HEK293 (cell line): ENCODE measurements around the gene PLCD4.

Source experiments
- GLI2 ChIP-seq: fragments of 450-650 bp; formaldehyde crosslinking; IDR thresholded peaks from 2 replicates; pipeline ENCODE4; 2017; ENCODE audit warnings: missing biosample characterization, missing genetic modification characterization, low read depth, borderline replicate concordance
- GLI4 ChIP-seq: fragments of 450-650 bp; formaldehyde crosslinking; IDR thresholded peaks from 2 replicates; pipeline ENCODE4 v1.5.1; 2016; ENCODE audit warnings: missing biosample characterization, missing genetic modification characterization
- KLF16 ChIP-seq: fragments of 450-650 bp; formaldehyde crosslinking; IDR thresholded peaks from 2 replicates; pipeline ENCODE4 v1.5.1; 2017; ENCODE audit warnings: missing biosample characterization, missing genetic modification characterization
- MZF1 ChIP-seq: fragments of 450-650 bp; formaldehyde crosslinking; IDR thresholded peaks from 2 replicates; pipeline ENCODE4 v1.5.1; 2017; ENCODE audit warnings: missing biosample characterization, missing genetic modification characterization, borderline replicate concordance
- OSR2 ChIP-seq: fragments of 450-650 bp; formaldehyde crosslinking; IDR thresholded peaks from 2 replicates; pipeline ENCODE4 v1.5.1; 2016; ENCODE audit warnings: missing biosample characterization, missing genetic modification characterization
- PRDM1 ChIP-seq: fragments of 450-650 bp; formaldehyde crosslinking; IDR thresholded peaks from 2 replicates; pipeline ENCODE4; 2016; ENCODE audit warnings: missing biosample characterization, missing genetic modification characterization
- REPIN1 ChIP-seq: fragments of 450-650 bp; formaldehyde crosslinking; IDR thresholded peaks from 2 replicates; pipeline ENCODE4 v1.5.1; 2017; ENCODE audit warnings: missing biosample characterization, missing genetic modification characterization, low read depth
- SP3 ChIP-seq: fragments of 450-650 bp; formaldehyde crosslinking; IDR thresholded peaks from 2 replicates; pipeline ENCODE4 v1.5.1; 2016; ENCODE audit warnings: missing biosample characterization, missing genetic modification characterization
- ZBTB21 ChIP-seq: fragments of 450-650 bp; formaldehyde crosslinking; IDR thresholded peaks from 2 replicates; pipeline ENCODE4 v1.5.1; 2017; ENCODE audit warnings: missing biosample characterization, missing genetic modification characterization
- ZBTB26 ChIP-seq: fragments of 450-650 bp; formaldehyde crosslinking; optimal IDR thresholded peaks from 2 replicates; pipeline ENCODE3; 2016; ENCODE audit warnings: missing biosample characterization, mild to moderate bottlenecking, missing genetic modification characterization
- ZEB2 ChIP-seq: fragments of 450-650 bp; formaldehyde crosslinking; IDR thresholded peaks from 2 replicates; pipeline ENCODE4 v1.5.1; 2016; ENCODE audit warnings: missing biosample characterization, missing genetic modification characterization
- ZFP37 ChIP-seq: fragments of 450-650 bp; formaldehyde crosslinking; IDR thresholded peaks from 2 replicates; pipeline ENCODE4 v1.5.1; 2016; ENCODE audit warnings: missing biosample characterization, missing genetic modification characterization
- ZFP41 ChIP-seq: fragments of 450-650 bp; formaldehyde crosslinking; IDR thresholded peaks from 2 replicates; pipeline ENCODE4 v1.5.1; 2016; ENCODE audit warnings: missing biosample characterization, missing genetic modification characterization, borderline replicate concordance
- ZNF10 ChIP-seq: fragments of 450-650 bp; formaldehyde crosslinking; IDR thresholded peaks from 2 replicates; pipeline ENCODE4 v1.5.1; 2017; ENCODE audit warnings: missing biosample characterization, missing genetic modification characterization
- ZNF146 ChIP-seq: fragments of 450-650 bp; formaldehyde crosslinking; IDR thresholded peaks from 2 replicates; pipeline ENCODE4 v1.5.1; 2016; ENCODE audit warnings: missing biosample characterization, missing genetic modification characterization
- ZNF2 ChIP-seq: fragments of 450-650 bp; formaldehyde crosslinking; IDR thresholded peaks from 2 replicates; pipeline ENCODE4 v1.5.1; 2016; ENCODE audit warnings: missing biosample characterization, missing genetic modification characterization
- ZNF302 ChIP-seq: fragments of 450-650 bp; formaldehyde crosslinking; IDR thresholded peaks from 2 replicates; pipeline ENCODE4 v1.5.1; 2016; ENCODE audit warnings: missing biosample characterization, missing genetic modification characterization, low read depth
- ZNF473 ChIP-seq: fragments of 450-650 bp; formaldehyde crosslinking; IDR thresholded peaks from 2 replicates; pipeline ENCODE4 v1.5.1; 2017; ENCODE audit warnings: missing biosample characterization, missing genetic modification characterization
- ZNF48 ChIP-seq: fragments of 450-650 bp; formaldehyde crosslinking; IDR thresholded peaks from 2 replicates; pipeline ENCODE4 v1.5.1; 2016; ENCODE audit warnings: missing biosample characterization, missing genetic modification characterization
- ZNF521 ChIP-seq: fragments of 450-650 bp; formaldehyde crosslinking; IDR thresholded peaks from 2 replicates; pipeline ENCODE4 v1.5.1; 2017; ENCODE audit warnings: missing biosample characterization, mild to moderate bottlenecking, missing genetic modification characterization
- ZNF555 ChIP-seq: fragments of 450-650 bp; formaldehyde crosslinking; conservative IDR thresholded peaks from 2 replicates; pipeline ENCODE4 v1.5.1; 2017; ENCODE audit warnings: missing biosample characterization, mild to moderate bottlenecking, missing genetic modification characterization, inconsistent platforms
- ZNF558 ChIP-seq: fragments of 450-650 bp; formaldehyde crosslinking; IDR thresholded peaks from 2 replicates; pipeline ENCODE4 v1.5.1; 2016; ENCODE audit warnings: missing biosample characterization, missing genetic modification characterization
- ZNF629 ChIP-seq: fragments of 450-650 bp; formaldehyde crosslinking; IDR thresholded peaks from 2 replicates; pipeline ENCODE4 v1.5.1; 2017; ENCODE audit warnings: missing biosample characterization, missing genetic modification characterization
- ZNF660 ChIP-seq: fragments of 450-650 bp; IDR thresholded peaks from 2 replicates; pipeline ENCODE4 v1.5.1; 2018; ENCODE audit warnings: missing biosample characterization, mild to moderate bottlenecking, missing genetic modification characterization
- ZNF670 ChIP-seq: fragments of 450-650 bp; formaldehyde crosslinking; IDR thresholded peaks from 2 replicates; pipeline ENCODE4 v1.5.1; 2016; ENCODE audit warnings: missing biosample characterization, missing genetic modification characterization, low read depth
- ZNF701 ChIP-seq: fragments of 450-650 bp; formaldehyde crosslinking; IDR thresholded peaks from 2 replicates; pipeline ENCODE4 v1.5.1; 2016; ENCODE audit warnings: missing biosample characterization, missing genetic modification characterization
- ZNF707 ChIP-seq: fragments of 450-650 bp; formaldehyde crosslinking; IDR thresholded peaks from 2 replicates; pipeline ENCODE4 v1.5.1; 2016; ENCODE audit warnings: missing biosample characterization, missing genetic modification characterization
- ZNF776 ChIP-seq: fragments of 450-650 bp; formaldehyde crosslinking; IDR thresholded peaks from 2 replicates; pipeline ENCODE4 v1.5.0; 2017; ENCODE audit warnings: missing biosample characterization, missing genetic modification characterization, borderline replicate concordance
- ZNF843 ChIP-seq: fragments of 450-650 bp; formaldehyde crosslinking; IDR thresholded peaks from 2 replicates; pipeline ENCODE4 v1.5.1; 2016; ENCODE audit warnings: missing biosample characterization, missing genetic modification characterization
- ZSCAN23 ChIP-seq: fragments of 450-650 bp; formaldehyde crosslinking; IDR thresholded peaks from 2 replicates; pipeline ENCODE4 v1.5.1; 2016; ENCODE audit warnings: missing biosample characterization, missing genetic modification characterization
- ZXDB ChIP-seq: fragments of 450-650 bp; formaldehyde crosslinking; IDR thresholded peaks from 2 replicates; pipeline ENCODE4 v1.5.1; 2016; ENCODE audit warnings: missing biosample characterization, missing genetic modification characterization
- TF ChIP-seq, protein P1 (sequence below): fragments of 450-650 bp; formaldehyde crosslinking; IDR thresholded peaks from 2 replicates; pipeline ENCODE4 v1.5.1; 2016; ENCODE audit warnings: missing biosample characterization, missing genetic modification characterization
- TF ChIP-seq, protein P2 (sequence below): fragments of 450-650 bp; formaldehyde crosslinking; IDR thresholded peaks from 2 replicates; pipeline ENCODE4 v1.5.1; 2016; ENCODE audit warnings: missing biosample characterization, missing genetic modification characterization
- TF ChIP-seq, protein P3 (sequence below): fragments of 450-650 bp; formaldehyde crosslinking; IDR thresholded peaks from 2 replicates; pipeline ENCODE4 v1.5.1; 2017; ENCODE audit warnings: missing biosample characterization, missing genetic modification characterization
- TF ChIP-seq, protein P4 (sequence below): fragments of 450-650 bp; formaldehyde crosslinking; IDR thresholded peaks from 2 replicates; pipeline ENCODE4 v1.5.1; 2017; ENCODE audit warnings: missing biosample characterization, missing genetic modification characterization

The PLCD4 gene

GRCh38 chr2:218671654-218672566, 64.2 kb downstream of the PLCD4 start, which contains the start of the genes RNF25 and STK36 (continued):
- no peak for TF ChIP-seq ZNF521 (tag by site-specific recombination)
- TF ChIP-seq ZNF473 (tag by site-specific recombination) = no peak
- no peak for TF ChIP-seq ZNF558 (tag by site-specific recombination)
- TF ChIP-seq KLF16 (tag by site-specific recombination) = peak; percentile 21; the same call in 1 of the 2 replicates
- peak; percentile 68 for TF ChIP-seq ZXDB (tag by site-specific recombination)
- TF ChIP-seq, protein P1, sequence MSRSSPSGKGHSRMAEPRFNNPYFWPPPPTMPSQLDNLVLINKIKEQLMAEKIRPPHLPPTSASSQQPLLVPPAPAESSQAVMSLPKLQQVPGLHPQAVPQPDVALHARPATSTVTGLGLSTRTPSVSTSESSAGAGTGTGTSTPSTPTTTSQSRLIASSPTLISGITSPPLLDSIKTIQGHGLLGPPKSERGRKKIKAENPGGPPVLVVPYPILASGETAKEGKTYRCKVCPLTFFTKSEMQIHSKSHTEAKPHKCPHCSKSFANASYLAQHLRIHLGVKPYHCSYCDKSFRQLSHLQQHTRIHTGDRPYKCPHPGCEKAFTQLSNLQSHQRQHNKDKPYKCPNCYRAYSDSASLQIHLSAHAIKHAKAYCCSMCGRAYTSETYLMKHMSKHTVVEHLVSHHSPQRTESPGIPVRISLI = no peak
- TF ChIP-seq GLI2 (tag by site-specific recombination) = no peak
- TF ChIP-seq ZNF670 (tag by site-specific recombination) = no peak
- peak; percentile 32; the same call in 1 of the 2 replicates for TF ChIP-seq ZFP37 (tag by site-specific recombination)
- TF ChIP-seq MZF1 (tag by site-specific recombination) = no peak
- no peak for TF ChIP-seq ZNF843 (tag by site-specific recombination)
- TF ChIP-seq ZNF2 (tag by site-specific recombination) = no peak
- no peak for TF ChIP-seq ZNF701
- no peak for TF ChIP-seq ZSCAN23 (tag by site-specific recombination)
- no peak for TF ChIP-seq ZNF555 (tag by site-specific recombination)
- no peak for TF ChIP-seq ZNF707 (tag by site-specific recombination)
- no peak for TF ChIP-seq OSR2 (tag by site-specific recombination)
- TF ChIP-seq ZNF48 (tag by site-specific recombination) = no peak
- TF ChIP-seq, protein P2, sequence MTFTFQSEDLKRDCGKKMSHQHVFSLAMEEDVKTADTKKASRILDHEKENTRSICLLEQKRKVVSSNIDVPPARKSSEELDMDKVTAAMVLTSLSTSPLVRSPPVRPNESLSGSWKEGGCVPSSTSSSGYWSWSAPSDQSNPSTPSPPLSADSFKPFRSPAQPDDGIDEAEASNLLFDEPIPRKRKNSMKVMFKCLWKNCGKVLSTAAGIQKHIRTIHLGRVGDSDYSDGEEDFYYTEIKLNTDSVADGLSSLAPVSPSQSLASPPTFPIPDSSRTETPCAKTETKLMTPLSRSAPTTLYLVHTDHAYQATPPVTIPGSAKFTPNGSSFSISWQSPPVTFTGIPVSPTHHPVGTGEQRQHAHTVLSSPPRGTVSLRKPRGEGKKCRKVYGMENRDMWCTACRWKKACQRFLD = 0 out of 2 replicates have a peak, but pooled peaks have one; percentile 17
- TF ChIP-seq, protein P3, sequence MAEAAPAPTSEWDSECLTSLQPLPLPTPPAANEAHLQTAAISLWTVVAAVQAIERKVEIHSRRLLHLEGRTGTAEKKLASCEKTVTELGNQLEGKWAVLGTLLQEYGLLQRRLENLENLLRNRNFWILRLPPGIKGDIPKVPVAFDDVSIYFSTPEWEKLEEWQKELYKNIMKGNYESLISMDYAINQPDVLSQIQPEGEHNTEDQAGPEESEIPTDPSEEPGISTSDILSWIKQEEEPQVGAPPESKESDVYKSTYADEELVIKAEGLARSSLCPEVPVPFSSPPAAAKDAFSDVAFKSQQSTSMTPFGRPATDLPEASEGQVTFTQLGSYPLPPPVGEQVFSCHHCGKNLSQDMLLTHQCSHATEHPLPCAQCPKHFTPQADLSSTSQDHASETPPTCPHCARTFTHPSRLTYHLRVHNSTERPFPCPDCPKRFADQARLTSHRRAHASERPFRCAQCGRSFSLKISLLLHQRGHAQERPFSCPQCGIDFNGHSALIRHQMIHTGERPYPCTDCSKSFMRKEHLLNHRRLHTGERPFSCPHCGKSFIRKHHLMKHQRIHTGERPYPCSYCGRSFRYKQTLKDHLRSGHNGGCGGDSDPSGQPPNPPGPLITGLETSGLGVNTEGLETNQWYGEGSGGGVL (tag by site-specific recombination) = no peak
- no peak for TF ChIP-seq ZNF302
- TF ChIP-seq ZNF146 (tag by site-specific recombination) = no peak
- 0 out of 2 replicates have a peak, but pooled peaks have one; percentile 32 for TF ChIP-seq ZNF629 (tag by site-specific recombination)
- TF ChIP-seq REPIN1 (tag by site-specific recombination) = no peak
- no peak for TF ChIP-seq ZNF660 (tag by site-specific recombination)
- TF ChIP-seq, protein P4, sequence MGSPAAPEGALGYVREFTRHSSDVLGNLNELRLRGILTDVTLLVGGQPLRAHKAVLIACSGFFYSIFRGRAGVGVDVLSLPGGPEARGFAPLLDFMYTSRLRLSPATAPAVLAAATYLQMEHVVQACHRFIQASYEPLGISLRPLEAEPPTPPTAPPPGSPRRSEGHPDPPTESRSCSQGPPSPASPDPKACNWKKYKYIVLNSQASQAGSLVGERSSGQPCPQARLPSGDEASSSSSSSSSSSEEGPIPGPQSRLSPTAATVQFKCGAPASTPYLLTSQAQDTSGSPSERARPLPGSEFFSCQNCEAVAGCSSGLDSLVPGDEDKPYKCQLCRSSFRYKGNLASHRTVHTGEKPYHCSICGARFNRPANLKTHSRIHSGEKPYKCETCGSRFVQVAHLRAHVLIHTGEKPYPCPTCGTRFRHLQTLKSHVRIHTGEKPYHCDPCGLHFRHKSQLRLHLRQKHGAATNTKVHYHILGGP (tag by site-specific recombination) = no peak
- TF ChIP-seq GLI4 (tag by site-specific recombination) = no peak
- TF ChIP-seq SP3 (tag by site-specific recombination) = peak; percentile 25; the same call in 1 of the 2 replicates
- no peak for TF ChIP-seq ZNF10 (tag by site-specific recombination)
- TF ChIP-seq ZFP41 = no peak
- TF ChIP-seq PRDM1 (tag by site-specific recombination) = no peak; the same call in 1 of the 2 replicates
- no peak for TF ChIP-seq ZNF776 (tag by site-specific recombination)
- no peak for TF ChIP-seq ZBTB26 (tag by site-specific recombination)
- TF ChIP-seq ZEB2 = 0 out of 2 replicates have a peak, but pooled peaks have one; percentile 36
- TF ChIP-seq ZBTB21 (tag by site-specific recombination) = no peak
